IPS DF 4.7 (cell line): ENCODE data around the gene REXO2.

Experiments
- DNase-seq: peaks from one replicate; pipeline ENCODE4 v3.0.0-alpha.2; 2013; ENCODE audit warnings: low spot score; ENCODE audit errors: extremely low read depth

The REXO2 gene

GRCh38 chr11:114439229-114440120, at the start of gene REXO2:
REXO2 (plus strand) TSS chr11:114439467; CDS start chr11:114439529, 62 bp downstream.
- DNase-seq: peak; percentile 58

DNA sequence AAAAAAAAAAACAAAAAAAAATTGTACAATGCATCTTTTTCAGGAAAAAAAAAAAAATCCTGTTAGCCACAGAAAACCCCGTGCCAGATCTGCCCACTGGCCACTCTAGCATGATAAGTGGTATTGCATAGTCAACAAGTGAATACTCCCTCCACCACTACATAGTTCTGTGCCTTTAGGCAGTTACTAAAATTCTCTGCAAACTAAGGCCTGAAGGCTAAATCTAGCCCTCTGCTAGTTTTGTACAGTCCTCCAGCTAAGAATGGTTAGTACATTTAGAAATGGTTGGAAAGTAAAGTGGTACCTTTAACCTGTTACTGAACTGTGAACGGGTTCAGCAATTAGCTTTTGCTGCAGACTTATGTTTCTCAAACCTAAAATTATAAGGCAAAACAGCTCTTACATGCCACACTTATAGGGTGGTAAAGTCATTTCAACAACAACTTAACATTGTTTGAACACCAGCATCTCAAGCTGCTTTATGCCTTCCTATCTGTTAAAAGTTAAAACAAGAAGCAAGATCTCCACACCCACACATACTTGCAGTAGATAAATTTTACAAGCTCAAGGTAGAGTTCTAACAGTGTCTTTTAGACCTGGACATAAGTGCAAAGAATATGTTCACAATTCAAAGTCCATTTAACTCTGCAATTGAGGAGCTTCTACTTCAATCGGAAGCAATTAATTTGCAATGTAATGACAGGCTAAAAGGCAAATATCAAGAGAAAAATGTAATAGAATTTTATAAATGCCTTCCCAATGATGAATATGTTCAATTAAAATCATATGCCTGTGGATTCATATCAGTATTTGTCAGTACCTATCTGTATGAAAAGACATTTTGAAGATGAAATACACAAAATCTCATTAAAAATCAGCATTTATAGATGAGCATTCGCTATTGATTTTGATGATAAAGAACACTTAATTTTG, 46.3 kb upstream of the REXO2 start:
- no peak for DNase-seq

DNA sequence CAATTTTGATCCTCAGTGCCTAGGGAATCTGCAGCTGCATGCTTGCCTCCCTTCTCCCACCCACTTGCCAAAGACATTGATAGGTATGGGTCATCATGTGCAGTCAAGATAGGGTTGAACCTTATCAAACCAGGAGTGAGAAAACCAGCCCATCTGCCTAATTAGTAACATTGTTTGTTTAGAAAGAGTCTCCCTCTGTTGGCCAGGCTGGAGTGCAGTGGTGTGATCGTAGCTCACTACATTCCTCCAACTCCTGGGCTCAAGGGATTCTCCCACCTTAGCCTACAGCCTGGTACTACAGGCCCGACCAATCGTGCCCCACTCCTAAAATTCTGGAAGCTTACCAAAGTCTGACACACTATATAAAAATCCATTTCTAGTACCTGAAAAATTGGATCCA, 43.5 kb upstream of the REXO2 start:
- DNase-seq: no peak

GRCh38 chr11:114396916-114397315, 42.4 kb upstream of the REXO2 start:
- no peak for DNase-seq

GRCh38 chr11:114397349-114397982, 41.8 kb upstream of the REXO2 start:
- no peak for DNase-seq

DNA sequence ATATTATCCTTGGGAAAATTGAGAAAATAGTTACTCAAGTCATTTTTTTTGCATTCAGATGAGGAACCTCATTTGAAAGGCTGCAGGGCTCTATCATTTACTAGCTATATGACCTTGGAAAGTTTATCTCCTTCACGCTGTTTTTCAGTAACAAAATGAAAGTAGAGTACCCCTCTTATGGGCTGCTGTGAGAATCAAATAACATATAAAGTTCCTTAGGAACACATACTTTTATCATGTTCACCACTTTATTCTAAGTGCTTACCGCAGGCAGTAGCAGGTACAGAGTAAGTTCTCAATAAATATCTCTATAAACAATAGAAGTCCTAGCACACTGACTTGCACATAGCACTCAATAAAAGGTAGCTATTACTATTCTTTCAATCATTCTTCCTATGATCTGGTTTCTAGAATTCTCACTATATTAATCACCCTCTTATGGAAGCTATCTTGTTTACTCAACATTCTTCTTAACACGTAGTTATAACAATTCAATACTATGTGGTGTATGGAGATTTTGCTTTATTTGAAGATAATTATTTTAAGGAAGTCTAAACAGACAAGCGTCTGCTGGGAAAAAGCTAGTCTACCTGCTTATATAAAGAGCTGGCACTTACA, 40.9 kb upstream of the REXO2 start:
- no peak for DNase-seq

DNA sequence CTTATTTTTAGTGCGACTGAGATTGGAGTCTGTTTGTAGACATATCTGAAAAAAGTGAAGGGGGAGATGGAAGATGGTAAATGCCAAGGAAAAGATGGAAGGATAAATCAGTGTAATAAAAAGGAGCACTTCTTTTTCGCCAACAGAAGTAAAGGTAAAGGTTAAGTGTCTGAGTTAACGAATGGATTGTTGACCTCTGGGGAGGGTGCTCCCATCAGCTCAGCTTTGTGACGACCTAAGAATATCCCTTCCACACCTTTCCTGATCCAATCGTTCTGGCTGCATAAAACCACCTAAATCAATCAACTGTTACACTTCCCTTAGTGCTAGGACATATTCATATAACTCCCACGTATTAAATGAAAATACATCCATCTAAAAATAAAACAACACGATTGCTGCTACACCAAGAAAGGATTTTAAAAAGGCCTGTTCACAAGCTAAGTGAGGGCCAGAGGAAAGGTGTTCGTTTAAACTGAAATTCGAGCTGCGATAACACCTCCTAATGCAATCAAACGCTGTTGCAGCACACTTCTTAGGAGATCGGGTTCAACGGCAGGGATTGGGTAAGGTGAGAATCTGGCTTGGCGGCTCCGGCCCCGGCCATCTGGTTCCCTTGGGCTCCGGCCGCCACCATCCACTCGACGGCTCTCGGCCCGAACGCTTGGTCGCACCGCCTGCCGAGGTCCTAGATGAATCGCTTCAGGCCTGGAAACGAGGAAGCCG, 39.6 kb upstream of the REXO2 start:
- DNase-seq: no peak

DNA sequence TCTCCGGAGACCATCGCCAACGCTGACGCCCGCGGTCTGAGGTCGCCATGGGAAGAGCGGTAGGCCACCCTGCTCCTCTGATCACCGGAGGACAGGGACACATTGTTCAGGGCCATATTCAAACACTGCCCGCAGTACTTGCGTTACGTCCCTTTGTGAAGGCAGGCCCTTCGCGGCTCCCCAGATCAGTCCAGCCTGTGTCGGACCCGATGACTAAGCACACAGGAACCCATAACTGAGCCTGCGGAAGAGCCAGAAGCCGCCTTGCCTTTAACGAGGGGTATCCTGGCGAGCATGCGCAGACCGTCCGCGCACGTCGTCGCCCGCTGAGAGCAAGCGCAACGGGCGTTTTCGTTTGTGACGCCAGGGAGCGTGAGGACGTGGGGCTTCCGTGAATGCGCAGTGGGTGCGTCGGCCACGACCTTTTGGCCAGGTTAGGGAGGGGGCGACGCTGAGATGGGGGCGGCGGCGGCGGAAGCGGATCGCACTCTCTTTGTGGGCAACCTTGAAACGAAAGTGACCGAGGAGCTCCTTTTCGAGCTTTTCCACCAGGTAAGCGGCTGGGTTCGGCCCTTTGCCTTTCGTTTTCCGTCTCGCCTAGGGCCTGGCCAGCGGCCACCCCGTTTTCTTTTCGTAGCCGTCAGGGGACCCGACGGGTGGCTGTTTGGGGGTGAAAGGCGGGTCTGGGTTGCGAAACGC, 38.9 kb upstream of the REXO2 start, which contains the start of the genes C11orf71 and RBM7:
C11orf71 (minus strand) TSS at position 296 of the 699 bp plus-strand sequence; CDS start at position 116, 180 bp downstream.
RBM7 (plus strand) TSS at position 451 of the 699 bp plus-strand sequence; CDS start at position 457, 6 bp downstream.
- DNase-seq: peak; percentile 86

DNA sequence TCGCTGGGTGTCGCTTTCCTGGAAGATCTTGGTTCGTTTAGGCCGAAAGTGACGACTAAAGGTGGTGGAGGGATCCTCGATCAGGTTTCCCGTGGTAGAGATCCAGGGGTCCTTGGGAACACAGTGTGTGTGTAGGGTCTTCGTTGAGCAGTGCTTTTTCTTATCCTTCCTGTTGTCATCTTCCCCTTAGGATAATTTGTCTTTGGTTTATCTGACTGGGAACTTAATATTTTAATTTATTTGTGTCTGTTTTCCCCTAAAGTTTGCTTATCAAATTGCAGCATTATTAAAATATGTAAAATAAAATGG, 38.4 kb upstream of the REXO2 start:
- no peak for DNase-seq

GRCh38 chr11:114401311-114401710, 38.0 kb upstream of the REXO2 start:
- DNase-seq: no peak

DNA sequence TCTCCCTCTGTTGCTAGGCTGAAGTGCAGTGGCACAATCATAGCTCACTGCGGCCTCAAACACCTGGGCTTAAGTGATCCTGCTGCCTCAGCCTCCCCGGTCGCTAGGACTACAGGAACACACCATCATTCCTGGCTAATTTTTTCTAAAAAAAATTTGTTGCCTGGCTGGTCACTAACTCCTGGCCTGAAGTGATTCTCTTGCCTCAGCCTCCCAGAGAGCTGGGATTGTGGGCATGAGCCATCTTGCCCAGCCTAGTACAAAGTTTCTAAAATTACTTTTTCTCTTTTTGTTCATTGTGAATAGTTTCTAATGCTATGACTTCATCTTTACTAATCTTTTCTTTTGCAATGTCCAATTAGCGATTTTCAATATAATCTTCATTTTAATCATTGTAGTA, 26.3 kb upstream of the REXO2 start:
- DNase-seq: no peak

GRCh38 chr11:114413958-114414357, 25.3 kb upstream of the REXO2 start:
- DNase-seq: no peak

DNA sequence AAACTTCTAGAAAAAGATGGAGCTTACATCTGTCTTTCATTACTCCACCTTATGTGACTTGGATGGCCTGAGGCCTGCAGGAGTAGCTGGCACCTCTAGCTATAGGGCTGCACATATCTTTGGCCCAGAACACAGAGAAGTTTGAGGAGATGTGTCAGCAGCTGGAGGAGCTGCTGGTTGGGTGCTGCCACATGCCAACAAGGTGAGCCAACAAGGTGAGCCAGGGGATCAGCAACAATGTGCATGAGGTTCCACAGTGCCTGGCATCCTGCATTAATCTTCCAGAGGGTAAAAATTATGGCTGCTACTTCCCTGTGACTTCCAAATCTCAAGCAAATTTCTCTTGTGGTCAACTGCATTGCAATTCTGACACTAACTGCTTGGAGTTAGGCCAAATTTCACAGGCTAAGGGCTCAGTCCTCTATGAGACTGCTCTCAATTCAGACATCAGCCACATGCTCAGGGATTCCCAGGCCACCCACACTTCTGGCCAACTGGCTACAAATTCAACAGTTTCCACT, 22.8 kb upstream of the REXO2 start:
- DNase-seq: no peak

GRCh38 chr11:114426280-114426679, 13.0 kb upstream of the REXO2 start:
- DNase-seq: no peak

DNA sequence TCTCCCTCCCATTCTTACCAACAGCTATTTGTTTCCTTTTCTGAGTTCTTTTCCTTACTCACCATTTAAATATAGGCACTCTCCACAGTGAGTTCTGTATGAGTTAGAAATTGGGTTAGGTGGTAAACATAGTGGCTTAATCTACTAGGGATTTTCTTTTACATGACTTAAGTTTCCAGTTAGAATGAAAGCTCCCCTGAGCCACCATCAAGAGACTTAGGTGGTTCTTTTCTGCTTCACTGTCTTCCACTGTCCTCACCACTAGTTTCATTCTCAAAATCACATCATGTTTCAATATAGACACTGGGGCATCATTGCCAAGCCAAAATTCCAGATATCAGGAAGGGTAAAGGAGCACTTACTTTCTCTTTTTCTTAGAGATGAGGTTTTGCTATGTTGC, 9.0 kb upstream of the REXO2 start:
- DNase-seq: no peak

GRCh38 chr11:114432893-114433292, 6.4 kb upstream of the REXO2 start:
- no peak for DNase-seq

DNA sequence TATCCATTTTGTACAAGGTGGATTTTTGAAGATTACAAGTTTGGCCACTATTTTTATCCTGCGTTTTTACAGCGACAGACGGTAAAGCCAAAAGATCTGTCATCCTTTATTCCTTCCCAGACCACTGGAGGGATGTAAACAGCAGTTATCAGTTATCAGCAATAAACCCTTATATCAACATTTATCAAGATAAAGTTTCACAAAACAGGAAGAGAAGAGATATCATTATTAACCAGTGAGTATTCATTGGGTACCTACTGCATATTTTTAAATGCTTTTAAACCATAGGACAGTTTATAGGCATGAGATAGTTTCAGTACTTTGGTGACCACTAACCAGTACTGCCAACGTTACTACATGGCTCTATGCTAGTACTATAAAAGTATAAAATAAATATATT, 5.9 kb upstream of the REXO2 start:
- DNase-seq: no peak

DNA sequence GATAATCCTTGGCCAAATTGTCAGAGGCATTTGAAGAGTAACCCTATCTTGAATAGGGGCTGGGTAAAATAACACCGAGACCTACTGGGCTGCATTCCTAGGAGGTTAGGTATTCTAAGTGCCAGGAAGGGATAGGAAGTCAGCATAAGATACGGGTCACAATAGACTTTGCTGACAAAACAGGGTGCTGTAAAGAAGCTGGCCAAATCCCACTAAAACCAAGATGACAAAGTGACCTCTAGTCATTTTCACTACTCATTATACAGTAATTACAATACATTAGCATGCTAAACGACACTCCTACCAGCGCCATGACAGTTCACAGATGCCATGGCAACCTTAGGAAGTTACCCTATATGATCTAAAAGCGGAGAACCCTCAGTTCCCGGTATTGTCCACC, 964 bp upstream of the REXO2 start:
- peak; percentile 51 for DNase-seq

DNA sequence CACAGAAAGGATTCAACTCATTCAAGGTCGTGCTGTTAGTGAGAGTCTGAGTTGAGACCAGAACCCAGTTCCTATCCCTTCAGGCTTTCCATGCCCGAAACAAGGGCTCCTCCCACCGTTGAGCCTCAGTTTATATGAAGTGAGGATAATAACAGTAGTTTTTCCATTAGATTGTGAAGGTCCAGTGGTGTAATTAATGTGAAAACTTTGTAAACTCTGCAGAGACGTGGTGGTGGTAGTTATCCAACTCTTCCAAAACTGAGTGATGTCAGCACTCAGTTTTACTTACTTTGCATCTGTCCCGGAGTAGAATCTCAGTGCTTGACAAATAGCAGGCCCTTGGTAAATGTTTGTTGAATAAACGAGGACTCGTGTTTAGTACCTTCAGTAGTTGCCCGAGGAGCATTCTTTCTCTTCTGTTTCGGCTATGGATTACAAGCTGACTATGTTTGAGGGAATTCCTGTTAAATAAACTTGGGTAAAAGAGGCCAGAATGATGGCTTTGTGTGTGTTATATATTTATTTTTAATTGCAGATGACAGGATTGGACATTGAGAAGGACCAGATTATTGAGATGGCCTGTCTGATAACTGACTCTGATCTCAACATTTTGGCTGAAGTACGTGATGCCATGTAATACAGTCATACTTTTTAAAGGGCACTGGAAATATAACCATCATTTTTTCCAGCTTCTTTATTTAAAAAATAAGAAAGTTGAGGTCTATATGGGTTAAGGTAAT, 1.0 kb downstream of the REXO2 start:
- DNase-seq: no peak
